Kidney (tissue), 14 donors: ENCODE data around the gene XPO1. TPM values are rescaled to one million over a fixed set of nuclear protein-coding genes. Genes with fewer than 3 reads are reported as not detected.

Source experiments
- DNase-seq, 5 donors: peaks; one replicate each; pipeline ENCODE4 v3.0.0-alpha.2; 2013 to 2020
- FAIRE-seq: peaks from 2 replicates; lab custom pipeline; 2012; peaks lifted over from hg19 to GRCh38; lab: Jason Lieb, UNC
- H3K27ac ChIP-seq, 2 donors: one replicate each; pipeline ENCODE4 v1.7.0; 2013; ENCODE audit warnings: low read depth in 2 of 2, low read length in 2 of 2, inconsistent platforms in 1 of 2
- H3K27me3 ChIP-seq: one replicate; pipeline ENCODE4 v1.7.1; 2013; ENCODE audit warnings: low read length, inconsistent platforms; ENCODE audit not compliant: control insufficient read depth, insufficient read depth
- H3K36me3 ChIP-seq, 3 donors: one replicate each; pipeline versions ENCODE4 v1.7.0 to v1.7.1; 2013; ENCODE audit warnings: low read length in 3 of 3, control low read depth in 1 of 3, inconsistent platforms in 1 of 3; ENCODE audit not compliant: insufficient read depth in 3 of 3, control insufficient read depth in 2 of 3
- H3K4me1 ChIP-seq, 3 donors: one replicate each; pipeline versions ENCODE4 v1.7.0 to v1.7.1; 2013; ENCODE audit warnings: low read length in 3 of 3, inconsistent platforms in 1 of 3, low read depth in 1 of 3; ENCODE audit not compliant: control insufficient read depth in 2 of 3, insufficient read depth in 2 of 3
- H3K4me3 ChIP-seq, 3 donors: one replicate each; pipeline versions ENCODE4 v1.7.0 to v1.8.1; 2013; ENCODE audit warnings: low read length in 3 of 3, control low read depth in 1 of 3, inconsistent platforms in 1 of 3
- H3K9ac ChIP-seq, 3 donors: one replicate each; pipeline versions ENCODE4 v1.7.0 to v1.7.1; 2013; ENCODE audit warnings: low read length in 3 of 3, control low read depth in 1 of 3, inconsistent platforms in 1 of 3
- H3K9me3 ChIP-seq, 3 donors: one replicate each; pipeline versions ENCODE4 v1.7.0 to v1.7.1; 2013; ENCODE audit warnings: low read length in 3 of 3, control low read depth in 1 of 3, inconsistent platforms in 1 of 3; ENCODE audit not compliant: control insufficient read depth in 2 of 3, insufficient read depth in 1 of 3
- CTCF ChIP-seq: IDR thresholded peaks from 3 replicates; pipeline ENCODE4 v1.5.1; 2012; ENCODE audit warnings: mild to moderate bottlenecking, moderate library complexity, borderline replicate concordance; ENCODE audit not compliant: insufficient read depth; ENCODE audit errors: extremely low read depth
- intact Hi-C: fragments of 100-400 bp; cut with DNase I; formaldehyde crosslinking; loops from one replicate; pipeline ENCODE4 v1.11.1; 2022
- polyA plus RNA-seq: library from polyadenylated mRNA; stranded (reverse); fragments of 350-450 nt; fragmentation: Illumina TruSeq; extraction: RNeasy Lipid Tissue Mini Kit (QIAGEN cat#74804); gene quantifications from one replicate; pipeline ENCODE4 v1.2.3, GENCODE V29; 2014; ENCODE audit warnings: low read depth, low replicate concordance; ENCODE audit not compliant: insufficient read depth
- total RNA-seq: library from RNA; stranded (reverse); fragmentation: NEBNext Ultra II Directional; extraction: Animal tissue kit (Norgen Biotek cat#: 25700); gene quantifications from one replicate; pipeline ENCODE4 v1.2.1, GENCODE V29; 2021
- donor health status: control.
- donor health status: control.
- donor health status: control.
- donor health status: control.
- donor health status: control.
- donor health status: DM: yes; HTN: yes; CAD: no.
- donor health status: Normal renal cell carcinoma (clear cell type).

Gene XPO1
- total and polyA plus RNA-seq, 2 donors from 2014 or later, result 37.8 to 117 TPM

- no peaks in the 10 kb centered on the region for H3K36me3 ChIP-seq
- no peak for TF ChIP-seq CTCF
- no peaks in the 10 kb centered on the region for H3K9me3 ChIP-seq
- H3K4me1 ChIP-seq, result peaks cover 2 to 21% (median 8%) of the 10 kb centered on the region in 3 donors
- intact Hi-C loops, result no loop called here
- H3K9ac ChIP-seq, result peak overlapping the region; percentile 85 to 99 (median 89)
- DNase-seq (peak in 2 of 5 donors; percentile 14 to 62), FAIRE-seq (no peak)
- H3K27ac ChIP-seq, result peak overlapping the region; percentile 98 to 99
- H3K4me3 ChIP-seq, result peak overlapping the region; percentile 90 to 99 (median 97)
- no peaks in the 10 kb centered on the region for H3K27me3 ChIP-seq
Measured at GRCh38 chr2:61537277-61537949, 743 bp downstream of the XPO1 start.

- H3K27ac ChIP-seq, result peak overlapping the region; percentile 98 to 99
- H3K9me3 ChIP-seq, result no peaks in the 10 kb centered on the region
- H3K9ac ChIP-seq, result peak overlapping the region; percentile 89 to 99 (median 92)
- peak overlapping the region; percentile 90 to 99 (median 97) for H3K4me3 ChIP-seq
- FAIRE-seq (no peak), DNase-seq (peak; percentile 89 to 97 (median 94))
- intact Hi-C loops, result no loop called here
- no peak for TF ChIP-seq CTCF
- no peaks in the 10 kb centered on the region for H3K27me3 ChIP-seq
- peaks cover 0 to under 1% (median under 1%) of the 10 kb centered on the region in 3 donors for H3K36me3 ChIP-seq
- H3K4me1 ChIP-seq, result peaks cover 2 to 21% (median 8%) of the 10 kb centered on the region in 3 donors
Measured at GRCh38 chr2:61536572-61537276, 1.4 kb downstream of the XPO1 start.

- TF ChIP-seq CTCF, result no peak
Measured at GRCh38 chr2:61536180-61536571, 2.0 kb downstream of the XPO1 start.

More at GRCh38 chr2:61536180-61536571, 2.0 kb downstream of the XPO1 start:
- H3K4me3 ChIP-seq, result peak overlapping the region; percentile 90 to 99 (median 97)
- H3K4me1 ChIP-seq, result peaks cover 2 to 21% (median 8%) of the 10 kb centered on the region in 3 donors
- H3K9me3 ChIP-seq, result no peaks in the 10 kb centered on the region
- peaks cover 0 to 6% (median 3%) of the 10 kb centered on the region in 3 donors for H3K36me3 ChIP-seq
- DNase-seq (peak in 1 of 5 donors; percentile 49), FAIRE-seq (no peak)
- intact Hi-C loops, result no loop called here
- H3K27ac ChIP-seq, result peak overlapping the region; percentile 98 to 99
- peak overlapping the region; percentile 89 to 99 (median 92) for H3K9ac ChIP-seq
- H3K27me3 ChIP-seq, result no peaks in the 10 kb centered on the region
